Thymus (tissue), 11 donors: ENCODE results near the gene NINL. TPM values are rescaled to one million over a fixed set of nuclear protein-coding genes. Genes with fewer than 3 reads are reported as not detected.

Source experiments
- DNase-seq, 9 donors: peaks; one replicate each; pipeline ENCODE4 v3.0.0-alpha.2; 2013; ENCODE audit warnings: low spot score in 9 of 9, low read depth in 6 of 9, missing footprints in 1 of 9
- H3K27ac ChIP-seq, 2 donors: one replicate each; pipeline ENCODE4 v1.5.1; 2013; ENCODE audit warnings: control low read depth in 1 of 2, low read depth in 1 of 2, low read length in 1 of 2, mild to moderate bottlenecking in 1 of 2, moderate library complexity in 1 of 2
- H3K27me3 ChIP-seq, 2 donors: one replicate each; pipeline ENCODE4 v1.5.1; 2013; ENCODE audit warnings: low read length in 1 of 2; ENCODE audit not compliant: control insufficient read depth in 2 of 2, insufficient read depth in 1 of 2
- H3K36me3 ChIP-seq, 2 donors: one replicate each; pipeline ENCODE4 v1.5.1; 2013; ENCODE audit warnings: low read length in 1 of 2, mild to moderate bottlenecking in 1 of 2, moderate library complexity in 1 of 2; ENCODE audit not compliant: control insufficient read depth in 2 of 2, insufficient read depth in 2 of 2
- H3K4me1 ChIP-seq, 2 donors: one replicate each; pipeline ENCODE4 v1.5.1; 2013; ENCODE audit warnings: low read length in 2 of 2; ENCODE audit not compliant: control insufficient read depth in 2 of 2, insufficient read depth in 2 of 2
- H3K4me3 ChIP-seq, 2 donors: one replicate each; pipeline ENCODE4 v1.5.1; 2013; ENCODE audit warnings: low read length in 2 of 2, control low read depth in 1 of 2, mild to moderate bottlenecking in 1 of 2
- H3K9me3 ChIP-seq, 2 donors: one replicate each; pipeline ENCODE4 v1.5.1; 2013; ENCODE audit warnings: low read length in 1 of 2, mild to moderate bottlenecking in 1 of 2; ENCODE audit not compliant: control insufficient read depth in 2 of 2, insufficient read depth in 1 of 2
- WGBS: extraction: QIAGEN DNeasy Blood & Tissue Kit; methylation state at CpG from one replicate; pipeline ENCODE4 v1.1.7; 2013; 5-methylcytosine and 5-hydroxymethylcytosine counted together
- polyA plus RNA-seq: library from polyadenylated mRNA; stranded (reverse); fragments of 200-250 nt; gene quantifications from one replicate; pipeline ENCODE4 v1.2.3, GENCODE V29; 2013
- total RNA-seq: library from RNA; stranded (reverse); fragments of 120-200 nt; gene quantifications from one replicate; pipeline ENCODE4 v1.2.4, GENCODE V29; 2013
- donor health status: healthy.

NINL gene
- total and polyA plus RNA-seq, 2 donors: 14.1 to 28.5 TPM

- WGBS: 94% methylated on average over 22 of the region's 22 CpGs
- Histone ChIP-seq H3K9me3 (no peaks in the 10 kb centered on the region), H3K36me3 (peaks cover 53 to 65% of the 10 kb centered on the region in 2 donors), H3K4me3 (no peak overlapping the region), H3K4me1 (peaks cover 0 to 8% of the 10 kb centered on the region in 2 donors), H3K27ac (no peak overlapping the region), H3K27me3 (no peaks in the 10 kb centered on the region)
- no peak for DNase-seq
Measured at GRCh38 chr20:25457886-25458680, 127.2 kb downstream of the NINL start.

- Histone ChIP-seq H3K4me1 (no peaks in the 10 kb centered on the region), H3K9me3 (no peaks in the 10 kb centered on the region), H3K27ac (no peak overlapping the region), H3K27me3 (no peaks in the 10 kb centered on the region), H3K4me3 (no peak overlapping the region), H3K36me3 (peaks cover 38 to 39% of the 10 kb centered on the region in 2 donors)
- no peak for DNase-seq
- 97% methylated on average over 15 of the region's 15 CpGs for WGBS
Measured at GRCh38 chr20:25454153-25454900, 131.0 kb downstream of the NINL start.

GRCh38 chr20:25453035-25453810, 132.1 kb downstream of the NINL start:
- Histone ChIP-seq H3K4me1 (no peaks in the 10 kb centered on the region), H3K27ac (no peak overlapping the region), H3K27me3 (no peaks in the 10 kb centered on the region), H3K9me3 (no peaks in the 10 kb centered on the region), H3K4me3 (no peak overlapping the region), H3K36me3 (peaks cover 31 to 34% of the 10 kb centered on the region in 2 donors)
- WGBS: 97% methylated on average over 25 of the region's 25 CpGs
- no peak for DNase-seq

- H3K36me3 ChIP-seq: peaks cover 27 to 28% of the 10 kb centered on the region in 2 donors
Measured at GRCh38 chr20:25452333-25452732, 133.0 kb downstream of the NINL start.

GRCh38 chr20:25447671-25448070, 137.7 kb downstream of the NINL start:
- H3K27ac ChIP-seq: no peak overlapping the region
- DNase-seq: no peak
- H3K9me3 ChIP-seq: no peaks in the 10 kb centered on the region
- no peak overlapping the region for H3K4me3 ChIP-seq
- WGBS: 98% methylated on average over 6 of the region's 6 CpGs
- H3K4me1 ChIP-seq: no peaks in the 10 kb centered on the region
- no peaks in the 10 kb centered on the region for H3K27me3 ChIP-seq
- H3K36me3 ChIP-seq: peaks cover 12% of the 10 kb centered on the region in 2 donors

More at GRCh38 chr20:25452333-25452732, 133.0 kb downstream of the NINL start:
- Histone ChIP-seq H3K4me3 (no peak overlapping the region), H3K27ac (no peak overlapping the region), H3K27me3 (no peaks in the 10 kb centered on the region), H3K4me1 (no peaks in the 10 kb centered on the region), H3K9me3 (no peaks in the 10 kb centered on the region)
- no peak for DNase-seq
- WGBS: 94% methylated on average over 6 of the region's 6 CpGs

- no peaks in the 10 kb centered on the region for H3K27me3 ChIP-seq
- no peaks in the 10 kb centered on the region for H3K9me3 ChIP-seq
- WGBS: over 99% methylated on average over 4 of the region's 4 CpGs
- DNase-seq: no peak
- no peaks in the 10 kb centered on the region for H3K4me1 ChIP-seq
- no peak overlapping the region for H3K27ac ChIP-seq
- peaks cover 5 to 12% of the 10 kb centered on the region in 2 donors for H3K36me3 ChIP-seq
- no peak overlapping the region for H3K4me3 ChIP-seq
Measured at GRCh38 chr20:25444556-25444955, 140.8 kb downstream of the NINL start.

- Histone ChIP-seq H3K27me3 (no peaks in the 10 kb centered on the region), H3K27ac (no peak overlapping the region), H3K36me3 (peaks cover 7 to 8% of the 10 kb centered on the region in 2 donors), H3K4me3 (no peak overlapping the region), H3K9me3 (no peaks in the 10 kb centered on the region), H3K4me1 (no peaks in the 10 kb centered on the region)
- DNase-seq: no peak
- 44% methylated on average over 3 of the region's 3 CpGs for WGBS
Measured at GRCh38 chr20:25439328-25439727, 146.0 kb downstream of the NINL start.

GRCh38 chr20:25437153-25437581, 148.2 kb downstream of the NINL start:
- Histone ChIP-seq H3K36me3 (peaks cover 7 to 8% of the 10 kb centered on the region in 2 donors), H3K4me3 (no peak overlapping the region), H3K9me3 (no peaks in the 10 kb centered on the region), H3K27ac (no peak overlapping the region), H3K4me1 (no peaks in the 10 kb centered on the region), H3K27me3 (no peaks in the 10 kb centered on the region)
- DNase-seq: no peak
- 94% methylated on average over 4 of the region's 4 CpGs for WGBS
